Measurements from ENCODE around the gene ST6GALNAC3. TPM values are rescaled to one million over a fixed set of nuclear protein-coding genes. Genes with fewer than 3 reads are reported as not detected.

Gene ST6GALNAC3
- total RNA-seq, 1 donor from 2014 or later: 11.0 TPM

DNA sequence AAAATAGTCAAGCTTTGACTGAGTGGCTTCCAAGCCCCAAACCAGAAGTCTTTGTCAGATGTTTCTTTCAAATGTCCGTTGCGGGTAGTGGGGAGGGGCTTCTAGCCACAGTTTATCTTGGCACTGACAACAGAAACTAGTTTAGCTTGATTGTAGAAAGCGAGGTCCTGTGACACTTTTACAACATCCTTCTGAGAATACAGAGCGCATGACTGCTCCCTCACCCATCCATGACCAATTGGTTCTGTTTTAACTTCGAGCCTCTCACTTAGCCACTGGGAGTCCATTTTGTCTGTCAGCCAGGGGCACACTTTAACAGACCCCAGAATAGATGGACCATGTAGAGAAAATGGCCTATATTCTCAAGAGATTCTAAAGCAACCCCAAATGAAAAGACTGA lies 593.5 kb downstream of the ST6GALNAC3 start:
- Mint-ChIP-seq H3K4me3 (ENCODE audit: low read depth) (no peak overlapping the region), H3K27ac (no peak overlapping the region), H3K36me3 (ENCODE audit: insufficient read depth) (no peaks in the 10 kb centered on the region), H3K9me3 (ENCODE audit: low read depth) (peaks cover 3% of the 10 kb centered on the region), H3K4me1 (ENCODE audit: low read depth) (peaks cover 12% of the 10 kb centered on the region), H3K27me3 (no peaks in the 10 kb centered on the region)
- TF ChIP-seq, protein P1, sequence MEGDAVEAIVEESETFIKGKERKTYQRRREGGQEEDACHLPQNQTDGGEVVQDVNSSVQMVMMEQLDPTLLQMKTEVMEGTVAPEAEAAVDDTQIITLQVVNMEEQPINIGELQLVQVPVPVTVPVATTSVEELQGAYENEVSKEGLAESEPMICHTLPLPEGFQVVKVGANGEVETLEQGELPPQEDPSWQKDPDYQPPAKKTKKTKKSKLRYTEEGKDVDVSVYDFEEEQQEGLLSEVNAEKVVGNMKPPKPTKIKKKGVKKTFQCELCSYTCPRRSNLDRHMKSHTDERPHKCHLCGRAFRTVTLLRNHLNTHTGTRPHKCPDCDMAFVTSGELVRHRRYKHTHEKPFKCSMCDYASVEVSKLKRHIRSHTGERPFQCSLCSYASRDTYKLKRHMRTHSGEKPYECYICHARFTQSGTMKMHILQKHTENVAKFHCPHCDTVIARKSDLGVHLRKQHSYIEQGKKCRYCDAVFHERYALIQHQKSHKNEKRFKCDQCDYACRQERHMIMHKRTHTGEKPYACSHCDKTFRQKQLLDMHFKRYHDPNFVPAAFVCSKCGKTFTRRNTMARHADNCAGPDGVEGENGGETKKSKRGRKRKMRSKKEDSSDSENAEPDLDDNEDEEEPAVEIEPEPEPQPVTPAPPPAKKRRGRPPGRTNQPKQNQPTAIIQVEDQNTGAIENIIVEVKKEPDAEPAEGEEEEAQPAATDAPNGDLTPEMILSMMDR (IDR thresholded peaks at IDR 0.05; ENCODE audit: unreplicated experiment): no peak
- no peak for DNase-seq (ENCODE audit: low spot score, unreplicated experiment)

DNA sequence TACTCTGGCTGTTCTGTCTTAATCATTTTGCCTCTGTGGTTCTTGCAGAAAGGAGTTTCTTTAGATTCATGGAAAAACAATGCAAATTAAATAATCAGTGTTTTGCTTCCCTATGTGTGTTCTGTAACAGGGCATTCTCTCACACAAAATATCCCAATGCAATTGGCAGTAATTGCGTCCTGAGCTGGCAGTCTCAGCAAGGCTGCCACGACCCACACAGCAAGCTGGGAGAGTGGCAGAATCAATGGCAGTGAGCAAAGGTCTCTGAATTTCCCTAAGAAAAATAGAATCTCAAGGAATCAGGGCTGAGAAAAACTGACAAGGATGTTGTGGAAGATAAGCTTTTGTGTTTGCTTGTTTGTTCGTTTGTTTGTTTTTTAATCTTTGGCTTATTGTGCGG lies 594.6 kb downstream of the ST6GALNAC3 start:
- TF ChIP-seq, protein P1 (IDR thresholded peaks at IDR 0.05; ENCODE audit: unreplicated experiment): no peak

DNA sequence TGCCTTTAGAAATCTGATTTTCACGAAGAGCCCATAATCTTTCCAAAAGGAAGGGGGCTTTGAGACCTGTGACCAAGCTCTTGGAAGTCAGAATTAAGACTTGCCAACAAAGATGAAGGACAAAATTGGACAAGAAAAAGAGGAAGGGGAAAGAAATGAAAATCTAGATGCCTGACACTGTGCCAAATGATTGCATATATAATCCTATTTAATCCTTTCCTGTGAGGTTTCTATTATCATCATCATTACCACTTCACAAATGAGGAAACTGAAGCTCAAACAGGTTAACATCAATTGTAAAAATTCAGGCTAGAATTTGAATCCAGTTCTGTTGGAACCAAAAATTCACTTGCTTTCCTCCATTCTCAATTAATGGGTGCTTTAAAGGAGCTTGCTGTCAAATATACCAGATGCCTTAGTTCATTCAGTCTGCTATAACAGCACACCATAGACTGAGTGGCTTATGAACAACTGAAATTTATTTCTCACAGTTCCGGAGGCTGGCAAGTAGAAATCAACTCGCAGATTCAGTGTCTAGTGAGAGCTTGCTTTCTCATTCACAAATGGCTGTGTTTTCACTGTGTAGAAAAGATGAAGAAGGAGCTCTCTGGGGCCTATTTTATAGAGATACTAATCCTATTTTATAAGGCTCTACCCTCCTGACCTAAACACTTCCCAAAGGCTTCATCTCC lies 595.2 kb downstream of the ST6GALNAC3 start:
- no peak for DNase-seq (ENCODE audit: low spot score, unreplicated experiment)
- TF ChIP-seq, protein P1 (IDR thresholded peaks at IDR 0.05; ENCODE audit: unreplicated experiment): no peak
- Mint-ChIP-seq H3K27me3 (no peaks in the 10 kb centered on the region), H3K4me1 (ENCODE audit: low read depth) (peaks cover 12% of the 10 kb centered on the region), H3K9me3 (ENCODE audit: low read depth) (peaks cover 3% of the 10 kb centered on the region), H3K36me3 (ENCODE audit: insufficient read depth) (no peaks in the 10 kb centered on the region), H3K4me3 (ENCODE audit: low read depth) (no peak overlapping the region), H3K27ac (no peak overlapping the region)

More for the DNA sequence above, 594.6 kb downstream of the ST6GALNAC3 start:
- Mint-ChIP-seq H3K27ac (no peak overlapping the region), H3K4me3 (ENCODE audit: low read depth) (no peak overlapping the region), H3K9me3 (ENCODE audit: low read depth) (peaks cover 3% of the 10 kb centered on the region), H3K36me3 (ENCODE audit: insufficient read depth) (no peaks in the 10 kb centered on the region), H3K27me3 (no peaks in the 10 kb centered on the region), H3K4me1 (ENCODE audit: low read depth) (peaks cover 12% of the 10 kb centered on the region)
- DNase-seq (ENCODE audit: low spot score, unreplicated experiment): no peak

DNA sequence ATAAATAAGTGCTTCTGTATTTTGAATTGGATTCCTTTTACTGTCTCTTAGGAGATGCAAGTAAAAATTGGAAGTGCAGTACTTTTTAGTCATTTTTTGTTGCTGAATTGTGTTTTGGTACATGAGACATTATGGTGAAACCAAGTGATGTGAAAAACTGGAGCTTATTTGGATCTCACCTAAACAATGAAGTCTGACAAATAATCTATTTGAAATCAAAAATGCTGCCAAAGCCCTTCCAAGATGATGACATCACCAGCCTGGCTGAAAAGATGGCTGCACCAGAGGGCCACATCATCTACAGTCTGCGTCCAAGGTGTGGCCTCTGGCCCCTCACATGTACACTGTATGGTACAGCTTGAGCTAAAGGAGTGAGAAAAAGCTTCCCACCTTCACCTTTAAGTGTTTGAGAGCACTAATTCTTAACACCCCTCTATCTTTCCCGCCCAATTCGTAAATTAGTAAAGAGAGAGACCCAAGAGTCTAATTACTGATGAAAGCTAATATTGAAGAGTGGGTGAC lies 600.2 kb downstream of the ST6GALNAC3 start:
- Mint-ChIP-seq H3K4me1 (ENCODE audit: low read depth) (no peaks in the 10 kb centered on the region), H3K9me3 (ENCODE audit: low read depth) (peaks cover 3% of the 10 kb centered on the region), H3K4me3 (ENCODE audit: low read depth) (no peak overlapping the region), H3K27me3 (no peaks in the 10 kb centered on the region), H3K27ac (no peak overlapping the region), H3K36me3 (ENCODE audit: insufficient read depth) (no peaks in the 10 kb centered on the region)
- DNase-seq (ENCODE audit: low spot score, unreplicated experiment): no peak
- TF ChIP-seq, protein P1 (IDR thresholded peaks at IDR 0.05; ENCODE audit: unreplicated experiment): no peak

DNA sequence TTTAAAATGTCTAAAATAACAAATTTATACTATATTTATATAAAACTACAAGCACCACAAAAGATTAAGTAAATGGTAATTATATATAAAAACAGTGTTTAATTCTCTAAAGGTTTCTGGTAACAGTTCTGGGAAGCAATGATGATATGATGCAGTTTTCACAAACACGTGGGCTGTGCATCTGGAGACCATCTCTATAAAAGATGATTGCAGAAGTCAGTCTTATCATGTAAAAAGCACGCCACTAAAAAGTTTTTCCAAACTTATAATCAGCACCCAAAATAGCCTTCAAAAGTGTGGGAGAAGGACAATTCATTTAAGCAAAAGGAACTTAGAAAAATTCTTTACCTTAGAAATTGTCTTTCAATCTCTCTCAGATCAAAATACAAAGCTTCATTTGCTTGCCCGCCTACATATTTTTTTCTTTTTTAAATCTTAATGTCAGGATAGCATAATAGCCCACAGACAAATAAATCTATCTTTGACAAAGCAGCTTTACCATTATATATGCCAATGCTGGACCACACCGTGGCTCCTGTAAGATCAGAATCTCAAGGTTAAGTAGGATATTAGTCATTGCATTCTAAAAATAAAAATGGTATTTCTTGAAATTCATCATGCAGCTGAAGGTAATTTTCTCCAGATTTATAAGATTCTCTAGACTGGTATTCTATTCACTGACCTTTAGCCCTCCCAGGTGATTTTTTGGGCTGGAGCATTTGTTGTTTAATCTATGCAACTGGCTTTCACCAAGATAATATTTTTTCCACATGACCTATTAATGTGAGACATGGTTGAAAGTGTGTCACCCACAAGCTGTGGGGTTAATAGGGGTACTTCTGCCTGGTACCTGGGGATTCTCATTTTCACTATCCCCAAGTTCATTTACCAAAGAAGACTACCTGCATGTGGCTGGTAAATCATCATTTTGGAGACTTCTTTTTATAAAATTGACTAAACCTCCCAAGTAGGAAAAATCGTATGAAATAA lies 603.2 kb downstream of the ST6GALNAC3 start:
- no peak for DNase-seq (ENCODE audit: low spot score, unreplicated experiment)
- Mint-ChIP-seq H3K9me3 (ENCODE audit: low read depth) (no peaks in the 10 kb centered on the region), H3K4me1 (ENCODE audit: low read depth) (no peaks in the 10 kb centered on the region), H3K36me3 (ENCODE audit: insufficient read depth) (no peaks in the 10 kb centered on the region), H3K27ac (no peak overlapping the region), H3K4me3 (ENCODE audit: low read depth) (no peak overlapping the region), H3K27me3 (no peaks in the 10 kb centered on the region)
- TF ChIP-seq, protein P1 (IDR thresholded peaks at IDR 0.05; ENCODE audit: unreplicated experiment): no peak
